ENCODE results near the gene PLA2G2F. TPM values are rescaled to one million over a fixed set of nuclear protein-coding genes. Genes with fewer than 3 reads are reported as not detected.

The PLA2G2F gene
- not detected in 5 replicates for total RNA-seq (2022; extraction: Qiagen RNA extraction)

GRCh38 chr1:20138961-20139550 is at the start of gene PLA2G2F:
Gene PLA2G2F (plus strand): TSS chr1:20139323. CDS start chr1:20139428, 105 bp downstream.

GRCh38 chr1:20119347-20119746 is 19.8 kb upstream of the PLA2G2F start, which contains the start of gene PLA2G2D:
Gene PLA2G2D (minus strand): TSS chr1:20119536. CDS start chr1:20119498, 38 bp downstream.

GRCh38 chr1:20185834-20186782 is 47.0 kb downstream of the PLA2G2F start, which contains the start of the genes PLA2G2C and UBXN10:
Gene PLA2G2C (minus strand): TSS chr1:20186518. CDS start chr1:20177363, 9,155 bp downstream.
Gene UBXN10 (plus strand): TSS chr1:20186096. CDS start chr1:20190562, 4,466 bp downstream.

Other genes with a start within 250 kb of the PLA2G2F start
- gene PLA2G2E, start 215.7 kb upstream of the PLA2G2F start, total RNA-seq (2022; extraction: Qiagen RNA extraction) = not detected in 5 replicates
- not detected in 5 replicates for gene PLA2G2A, start 159.7 kb upstream of the PLA2G2F start, total RNA-seq (2022; extraction: Qiagen RNA extraction)
- not detected in 5 replicates for gene PLA2G5, start 69.1 kb upstream of the PLA2G2F start, total RNA-seq (2022; extraction: Qiagen RNA extraction)
- 0.13 TPM in 1 of 5 replicates, not detected in the others for gene PLA2G2D, start 19.8 kb upstream of the PLA2G2F start, total RNA-seq (2022; extraction: Qiagen RNA extraction)
- not detected in 5 replicates for gene UBXN10, start 46.8 kb downstream of the PLA2G2F start, total RNA-seq (2022; extraction: Qiagen RNA extraction)
- gene PLA2G2C, start 47.2 kb downstream of the PLA2G2F start, total RNA-seq (2022; extraction: Qiagen RNA extraction) = not detected in 5 replicates
- gene VWA5B1, start 151.6 kb downstream of the PLA2G2F start, total RNA-seq (2022; extraction: Qiagen RNA extraction) = not detected in 5 replicates